Osteocyte (in vitro differentiated cells): ENCODE measurements around the gene DYNLL1. TPM values are rescaled to one million over a fixed set of nuclear protein-coding genes. Genes with fewer than 3 reads are reported as not detected.

Experiments used
- DNase-seq: peaks from one replicate; pipeline ENCODE4 v3.0.0; 2021; ENCODE audit warnings: mixed read lengths; ENCODE audit not compliant: unreplicated experiment; ENCODE audit errors: extremely low spot score
- H3K27ac Mint-ChIP-seq: one replicate; pipeline ENCODE4 v1.8.0; 2021; ENCODE audit warnings: mild to moderate bottlenecking, mixed read lengths; ENCODE audit not compliant: unreplicated experiment
- H3K27me3 Mint-ChIP-seq: one replicate; pipeline ENCODE4 v1.8.0; 2021; ENCODE audit warnings: mixed read lengths; ENCODE audit not compliant: unreplicated experiment
- H3K36me3 Mint-ChIP-seq: one replicate; pipeline ENCODE4 v1.8.0; 2021; ENCODE audit warnings: mixed read lengths; ENCODE audit not compliant: unreplicated experiment
- H3K4me1 Mint-ChIP-seq: one replicate; pipeline ENCODE4 v1.8.0; 2021; ENCODE audit warnings: mixed read lengths; ENCODE audit not compliant: unreplicated experiment
- H3K4me3 Mint-ChIP-seq: one replicate; pipeline ENCODE4 v1.8.0; 2021; ENCODE audit warnings: mild to moderate bottlenecking, moderate library complexity, mixed read lengths; ENCODE audit not compliant: unreplicated experiment
- H3K9me3 Mint-ChIP-seq: one replicate; pipeline ENCODE4 v1.8.0; 2021; ENCODE audit warnings: mixed read lengths; ENCODE audit not compliant: unreplicated experiment
- CTCF ChIP-seq: fragments of 200-600 bp; sonication (generic); IDR thresholded peaks from 2 replicates; pipeline ENCODE4 v1.5.0; 2021; ENCODE audit warnings: antibody characterized with exemption, mild to moderate bottlenecking, moderate library complexity
- total RNA-seq: library from RNA; stranded (reverse); gene quantifications from 2 replicates; pipeline ENCODE4 v1.2.1, GENCODE V29; 2021

Gene DYNLL1
- total RNA-seq, 1 donor from 2014 or later: 325 TPM

DNA sequence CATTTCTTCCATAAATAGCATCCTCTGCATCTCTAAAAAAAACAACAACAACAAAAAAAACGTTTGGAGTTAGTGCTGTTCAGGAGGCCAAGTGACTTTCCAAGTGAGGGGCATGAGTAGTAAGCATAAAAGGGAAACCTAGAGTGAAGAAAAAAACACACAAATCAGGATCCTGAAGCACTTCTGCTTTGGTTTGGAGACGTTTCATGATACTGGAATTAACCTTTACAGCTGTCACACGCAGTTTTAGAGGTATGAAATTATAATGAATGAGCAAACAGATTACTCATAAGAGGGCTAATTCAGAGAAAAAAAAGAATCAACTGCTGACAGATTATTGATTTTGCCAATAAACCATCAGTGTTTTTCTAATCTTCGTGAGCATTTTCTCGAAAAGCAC lies 30.2 kb upstream of the DYNLL1 start:
- Mint-ChIP-seq H3K4me3 (no peak overlapping the region), H3K27ac (no peak overlapping the region), H3K9me3 (no peaks in the 10 kb centered on the region), H3K4me1 (peaks cover 29% of the 10 kb centered on the region), H3K27me3 (no peaks in the 10 kb centered on the region), H3K36me3 (peaks cover 24% of the 10 kb centered on the region)
- DNase-seq: no peak
- no peak for TF ChIP-seq CTCF

- H3K27ac Mint-ChIP-seq: no peak overlapping the region
- peak; percentile 65 for TF ChIP-seq CTCF
- no peak for DNase-seq
- H3K36me3 Mint-ChIP-seq: peaks cover 19% of the 10 kb centered on the region
- no peaks in the 10 kb centered on the region for H3K9me3 Mint-ChIP-seq
- H3K27me3 Mint-ChIP-seq: no peaks in the 10 kb centered on the region
- H3K4me3 Mint-ChIP-seq: peak overlapping the region; percentile 22
- H3K4me1 Mint-ChIP-seq: peaks cover 29% of the 10 kb centered on the region
Measured at GRCh38 chr12:120466560-120467315, 29.2 kb upstream of the DYNLL1 start.

DNA sequence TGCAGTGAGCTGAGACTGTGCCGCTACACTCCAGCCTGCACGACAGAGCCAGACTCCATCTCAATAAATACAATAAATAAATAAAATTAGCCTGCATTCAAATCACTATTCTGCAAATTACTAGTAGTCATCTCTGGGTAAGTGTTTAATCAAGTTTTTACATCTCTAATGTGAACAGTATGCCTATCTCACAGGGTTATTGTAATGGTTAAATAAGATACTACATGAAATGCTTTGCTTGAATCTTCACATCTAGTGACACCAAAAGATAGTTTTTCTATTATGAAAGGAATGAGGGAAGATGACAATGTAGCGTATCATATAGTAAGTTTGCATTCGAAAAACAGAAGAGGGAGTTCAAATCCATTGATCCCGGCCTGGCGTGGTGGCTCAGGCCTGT lies 28.5 kb upstream of the DYNLL1 start:
- Mint-ChIP-seq H3K36me3 (peaks cover 17% of the 10 kb centered on the region), H3K4me3 (peak overlapping the region; percentile 89), H3K4me1 (peaks cover 32% of the 10 kb centered on the region), H3K27me3 (no peaks in the 10 kb centered on the region), H3K27ac (peak overlapping the region; percentile 91), H3K9me3 (no peaks in the 10 kb centered on the region)
- no peak for DNase-seq
- TF ChIP-seq CTCF: no peak

GRCh38 chr12:120468325-120468820 lies 27.5 kb upstream of the DYNLL1 start:
- Mint-ChIP-seq H3K4me3 (peak overlapping the region; percentile 89), H3K27ac (peak overlapping the region; percentile 91), H3K36me3 (peaks cover 17% of the 10 kb centered on the region), H3K27me3 (no peaks in the 10 kb centered on the region), H3K4me1 (peaks cover 35% of the 10 kb centered on the region), H3K9me3 (no peaks in the 10 kb centered on the region)
- TF ChIP-seq CTCF: no peak
- DNase-seq: no peak

DNA sequence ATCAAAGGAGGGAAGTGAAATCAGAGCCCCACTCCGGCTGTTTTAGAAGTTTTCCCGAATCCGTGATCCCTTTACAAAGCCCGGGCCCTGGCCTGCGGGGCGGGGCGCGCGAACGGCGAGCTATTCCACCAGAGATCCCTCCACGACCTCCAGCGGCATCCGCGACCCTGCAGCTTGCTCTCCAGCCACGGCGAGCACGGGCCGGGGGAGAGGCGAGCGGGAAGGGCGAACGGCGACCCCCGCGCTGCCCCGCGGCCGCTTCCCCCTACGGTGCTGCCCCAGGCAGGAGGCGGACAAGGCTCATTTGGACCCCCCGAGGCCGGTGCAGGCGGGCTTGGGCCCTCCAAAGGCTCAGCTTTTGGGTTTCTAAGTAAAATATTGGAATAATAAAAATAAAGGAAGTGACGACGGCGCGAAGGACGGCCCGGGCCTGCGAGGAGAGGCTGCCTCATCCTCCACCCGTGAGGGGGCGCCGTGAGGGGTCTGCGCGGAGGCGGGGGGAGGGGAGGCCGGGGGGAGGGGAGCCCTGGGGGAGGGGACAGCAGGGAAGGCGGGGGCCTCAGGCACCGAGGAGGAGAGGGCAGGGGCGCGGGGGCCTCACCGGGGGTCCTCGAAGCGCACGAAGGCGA lies 27.0 kb upstream of the DYNLL1 start:
- Mint-ChIP-seq H3K9me3 (no peaks in the 10 kb centered on the region), H3K4me3 (peak overlapping the region; percentile 89), H3K4me1 (peaks cover 38% of the 10 kb centered on the region), H3K27ac (peak overlapping the region; percentile 91), H3K27me3 (no peaks in the 10 kb centered on the region), H3K36me3 (peaks cover 16% of the 10 kb centered on the region)
- no peak for DNase-seq
- no peak for TF ChIP-seq CTCF
